Measurements from ENCODE around the gene LKAAEAR1. TPM values are rescaled to one million over a fixed set of nuclear protein-coding genes. Genes with fewer than 3 reads are reported as not detected.

Gene LKAAEAR1
- total and polyA plus RNA-seq, 2 of the 4 experiments (the other 2 are of a cell fraction) = 0.21 TPM; not detected in 1

- Histone ChIP-seq H3K9ac (ENCODE audit: low read depth, low read length) (no peak overlapping the region), H3K27ac (ENCODE audit: insufficient read depth, low read length) (no peak overlapping the region), H3K18ac (ENCODE audit: low read depth, low read length) (no peak overlapping the region), H2AK9ac (replicated peaks; ENCODE audit: low read depth, low read length, poor library complexity) (no peak overlapping the region), H2BK20ac (ENCODE audit: low read depth, low read length) (no peak overlapping the region), H3K14ac (replicated peaks; ENCODE audit: low read depth, low read length) (no peak overlapping the region), H3K36me3 (ENCODE audit: control insufficient read depth, insufficient read depth, low read length) (no peaks in the 10 kb centered on the region), H3K56ac (ENCODE audit: extremely low read depth, insufficient read depth, low read length) (no peak overlapping the region), H3K27me3 (ENCODE audit: control insufficient read depth, insufficient read depth, low read length) (peaks cover 41% of the 10 kb centered on the region), H4K5ac (ENCODE audit: low read depth, low read length) (no peak overlapping the region), H2BK5ac (ENCODE audit: low read depth, low read length, poor library complexity, severe bottlenecking) (no peak overlapping the region), H3K9me1 (ENCODE audit: insufficient read depth, low read length) (no peaks in the 10 kb centered on the region), H4K91ac (ENCODE audit: insufficient read depth, low read depth, low read length) (no peak overlapping the region), H3K23ac (ENCODE audit: low read depth, low read length) (no peak overlapping the region), H3K9me3 (ENCODE audit: control insufficient read depth, insufficient read depth, low read length) (no peaks in the 10 kb centered on the region), H2BK120ac (ENCODE audit: low read depth, low read length) (no peak overlapping the region), H2AK5ac (ENCODE audit: low read depth, low read length) (no peak overlapping the region), H3K4me1 (ENCODE audit: control insufficient read depth, insufficient read depth, low read length) (no peaks in the 10 kb centered on the region), H4K20me1 (ENCODE audit: insufficient read depth, low read length) (no peaks in the 10 kb centered on the region), H2AFZ (replicated peaks; ENCODE audit: low read length, poor library complexity) (no peak overlapping the region), H2BK15ac (ENCODE audit: low read depth, low read length) (no peak overlapping the region), H3K79me1 (ENCODE audit: low read depth in 1 of 2, low read length in 2 of 2) (no peaks in the 10 kb centered on the region), H3K4ac (ENCODE audit: low read depth, low read length) (no peak overlapping the region), H3K4me2 (ENCODE audit: low read depth, low read length) (no peak overlapping the region), H3K4me3 (ENCODE audit: insufficient read depth, low read depth, low read length) (no peak overlapping the region), H4K8ac (ENCODE audit: low read depth in 2 of 2, low read length in 2 of 2) (no peak overlapping the region)
- 53% methylated on average over 5 of the region's 14 CpGs; no CpG with 5 or more reads in 1 of the 2 experiments for WGBS, 2 experiments (ENCODE audit: extremely low coverage in 2 of 2, insufficient read length in 1 of 2)
- ATAC-seq (ENCODE audit: low read depth) (no peak), DNase-seq (no peak)
- BruUV-seq (replicated peaks) = no TSS peak
- intact Hi-C loops (cut with micrococcal nuclease) = no loop called here
- TF ChIP-seq CTCF (conservative IDR thresholded peaks at IDR 0.05; ENCODE audit: low read depth, low read length) = no peak
- TF ChIP-seq SMC3 (IDR thresholded peaks at IDR 0.05; ENCODE audit: low read depth, low read length) = no peak
- no peak for TF ChIP-seq MXI1 (IDR thresholded peaks at IDR 0.05; ENCODE audit: borderline replicate concordance, low read depth, low read length)
- no peak for TF ChIP-seq MAFK (IDR thresholded peaks at IDR 0.05; ENCODE audit: low read depth, low read length)
- TF ChIP-seq ELK1 (IDR thresholded peaks at IDR 0.05; ENCODE audit: borderline replicate concordance, low read depth, low read length) = no peak
- TF ChIP-seq RCOR1 (IDR thresholded peaks at IDR 0.05; ENCODE audit: insufficient replicate concordance, low read length) = no peak
- no peak for TF ChIP-seq POLR2A (IDR thresholded peaks at IDR 0.05; ENCODE audit: low read depth, low read length)
- TF ChIP-seq BHLHE40 (IDR thresholded peaks at IDR 0.05; ENCODE audit: low read depth, low read length) = no peak
- no peak for TF ChIP-seq CHD1 (IDR thresholded peaks at IDR 0.05; ENCODE audit: low read depth, low read length)
- no peak for TF ChIP-seq MAZ (IDR thresholded peaks at IDR 0.05; ENCODE audit: borderline replicate concordance, low read depth, low read length)
- TF ChIP-seq FOS (IDR thresholded peaks at IDR 0.05; ENCODE audit: low read depth, low read length) = no peak
- TF ChIP-seq USF2 (IDR thresholded peaks at IDR 0.05; ENCODE audit: low read depth, low read length) = no peak
- in situ Hi-C loops (cut with MboI; ENCODE audit: low sequenced_read_pairs) = no loop called here
- ChIA-PET CTCF (no interaction called here), POLR2A (ENCODE audit: unreplicated experiment) (no interaction called here)
- dilution Hi-C loops (cut with HindIII; ENCODE audit: low sequenced_read_pairs, unreplicated experiment) = no loop called here
These were observed 15.8 kb upstream of the LKAAEAR1 start for GRCh38 chr20:64099880-64100565.
